GM21367 (cell line): Measurements from ENCODE around the gene RHBG.
"Not testable (repeated sequence)": the region's sequence is repeated elsewhere in the genome, so short reads cannot be mapped to it uniquely, and the experiment has no call there.

Experiments
- ATAC-seq: cut with Tn5 transposase; IDR thresholded peaks from one replicate; pipeline ENCODE4 v1.9.1; 2021; ENCODE audit not compliant: unreplicated experiment

The RHBG gene

GRCh38 chr1:156359973-156360372 is 9.0 kb upstream of the RHBG start:
- ATAC-seq = no peak

GRCh38 chr1:156360534-156360933 is 8.5 kb upstream of the RHBG start:
- no peak for ATAC-seq

- ATAC-seq = no peak
These were observed 3.3 kb upstream of the RHBG start for GRCh38 chr1:156365754-156366153.

- no peak for ATAC-seq
These were observed 2.4 kb upstream of the RHBG start for GRCh38 chr1:156366378-156367166.

GRCh38 chr1:156367383-156368156 is 1.4 kb upstream of the RHBG start:
- ATAC-seq = no peak

GRCh38 chr1:156368157-156368658 is 803 bp upstream of the RHBG start:
- no peak for ATAC-seq

GRCh38 chr1:156369685-156370286 is 775 bp downstream of the RHBG start:
- ATAC-seq = not testable (repeated sequence)

GRCh38 chr1:156371553-156372264 is 2.7 kb downstream of the RHBG start:
- ATAC-seq = no peak

- ATAC-seq = no peak
These were observed 3.2 kb downstream of the RHBG start for GRCh38 chr1:156372265-156372586.

GRCh38 chr1:156372876-156373275 is 3.9 kb downstream of the RHBG start:
- ATAC-seq = no peak

GRCh38 chr1:156373546-156373945 is 4.5 kb downstream of the RHBG start:
- ATAC-seq = no peak

- no peak for ATAC-seq
These were observed 7.1 kb downstream of the RHBG start for GRCh38 chr1:156376146-156376545.

- ATAC-seq = no peak
These were observed 8.2 kb downstream of the RHBG start for GRCh38 chr1:156376958-156377919.

- ATAC-seq = no peak
These were observed 9.5 kb downstream of the RHBG start for GRCh38 chr1:156378557-156378956.

- ATAC-seq = no peak
These were observed 10.6 kb downstream of the RHBG start for GRCh38 chr1:156379420-156380165.

- ATAC-seq = no peak
These were observed 13.6 kb downstream of the RHBG start for GRCh38 chr1:156382561-156382960.

GRCh38 chr1:156383023-156383422 is 14.0 kb downstream of the RHBG start:
- no peak for ATAC-seq

GRCh38 chr1:156384007-156384406 is 15.0 kb downstream of the RHBG start:
- ATAC-seq = no peak

GRCh38 chr1:156384658-156385057 is 15.6 kb downstream of the RHBG start:
- ATAC-seq = no peak
